HG02798 (cell line): ENCODE results near the gene AKT1S1.
"Not testable (repeated sequence)": the region's sequence is repeated elsewhere in the genome, so short reads cannot be mapped to it uniquely, and the experiment has no call there.

Experiments
- ATAC-seq: cut with Tn5 transposase; IDR thresholded peaks from one replicate; pipeline ENCODE4 v1.9.1; 2021; ENCODE audit warnings: mild to moderate bottlenecking; ENCODE audit not compliant: unreplicated experiment, poor library complexity

The AKT1S1 gene

DNA sequence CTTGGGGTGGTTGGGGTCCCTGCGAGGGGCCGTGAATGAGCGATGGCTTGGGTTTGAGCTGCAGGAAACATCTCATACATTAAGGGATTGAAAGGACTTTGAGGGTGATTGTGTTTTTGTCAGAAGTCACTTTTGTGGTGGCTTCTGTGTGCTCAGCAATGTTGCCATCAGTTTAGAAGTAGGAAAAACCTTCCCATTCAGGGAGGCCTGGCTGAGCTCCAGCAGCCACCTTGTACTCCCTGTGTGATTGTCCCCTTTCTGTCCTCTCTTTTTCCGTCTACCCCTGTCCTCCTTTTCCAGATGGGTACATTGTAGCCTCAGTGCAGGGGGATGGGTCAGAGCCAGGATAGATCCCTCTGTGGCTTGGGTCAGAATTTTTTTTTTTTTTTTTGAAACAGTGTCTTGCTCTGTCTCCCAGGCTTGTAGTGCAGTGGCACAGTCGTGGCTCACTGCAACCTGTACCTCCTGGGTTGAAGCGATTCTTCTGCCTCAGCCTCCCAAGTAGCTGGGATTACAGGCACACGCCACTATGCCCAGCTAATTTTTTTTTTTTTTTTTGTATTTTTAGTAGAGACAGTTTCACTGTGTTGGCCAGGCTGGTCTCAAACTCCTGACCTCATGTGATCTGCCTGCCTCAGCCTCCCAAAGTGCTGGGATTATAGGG, 57.6 kb downstream of the AKT1S1 start:
- ATAC-seq: not testable (repeated sequence)
